Sigmoid colon (tissue), 4 donors: ENCODE results near the gene LMO7.

Experiments used
- CTCF ChIP-seq, 4 experiments: fragments of 450-650 bp in 3 of 4; fragments of 200-600 bp in 1 of 4; IDR thresholded peaks; one replicate each; pipeline ENCODE4 v1.5.1; 2016 to 2019; ENCODE audit warnings: antibody characterized with exemption in 4 of 4, mild to moderate bottlenecking in 3 of 4, moderate library complexity in 2 of 4
- EP300 ChIP-seq, 4 donors: sonication (generic); formaldehyde crosslinking; IDR thresholded peaks; one replicate each; pipeline ENCODE4 v1.6.1; 2017; ENCODE audit warnings: antibody characterized with exemption in 4 of 4
- POLR2A ChIP-seq, 2 donors: fragments of 450-650 bp; IDR thresholded peaks; one replicate each; pipeline ENCODE4 v1.6.1; 2016; ENCODE audit warnings: antibody characterized with exemption in 2 of 2, mild to moderate bottlenecking in 2 of 2, moderate library complexity in 2 of 2

GRCh38 chr13:75806117-75806516, 170.0 kb downstream of the LMO7 start:
- TF ChIP-seq CTCF (IDR thresholded peaks at IDR 0.05) (no peak), POLR2A (IDR thresholded peaks at IDR 0.05) (no peak), EP300 (IDR thresholded peaks at IDR 0.05) (no peak)
